SH-SY5Y (cell line): ENCODE measurements around the gene EEA1.

Experiments used
- GATA2 ChIP-seq: IDR thresholded peaks from 2 replicates; pipeline ENCODE4 v1.6.1; 2011; ENCODE audit warnings: mild to moderate bottlenecking, low read depth, low read length
- GATA3 ChIP-seq: IDR thresholded peaks from 2 replicates; pipeline ENCODE4 v1.6.1; 2011; ENCODE audit warnings: low read depth, mild to moderate bottlenecking, low read length, moderate library complexity

- TF ChIP-seq GATA3 (no peak), GATA2 (no peak)
These were observed 81.7 kb downstream of the EEA1 start for GRCh38 chr12:92847368-92847767.
